Erythroblast (primary cell): ENCODE results near the gene GHRH.

Experiments
- GATA1 ChIP-seq: IDR thresholded peaks from 2 replicates; pipeline ENCODE4 v1.6.1; 2011; ENCODE audit warnings: low read depth, mild to moderate bottlenecking, control low read depth, low read length, moderate library complexity
- POLR2A ChIP-seq: IDR thresholded peaks from 2 replicates; pipeline ENCODE4 v1.6.1; 2011; ENCODE audit warnings: mild to moderate bottlenecking, low read length

DNA sequence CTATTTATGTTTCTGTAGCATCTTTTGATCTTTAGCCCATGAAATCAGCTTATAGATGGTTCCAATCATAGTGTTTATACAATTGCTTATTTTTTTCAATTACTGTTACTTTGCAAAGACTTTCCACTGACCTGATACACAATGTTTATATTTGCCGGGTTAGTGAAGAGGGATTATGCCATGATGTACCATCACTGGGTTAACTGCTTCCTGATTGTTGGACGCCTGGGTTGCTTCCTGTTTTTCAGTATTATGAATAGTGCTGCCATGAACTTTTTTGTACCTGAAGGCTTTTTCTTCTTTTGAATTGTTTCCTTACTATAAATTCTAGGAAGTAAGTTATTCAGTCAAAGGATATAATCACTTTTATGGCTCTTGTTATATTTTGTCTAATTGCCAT is 34.8 kb upstream of the GHRH start:
- TF ChIP-seq POLR2A (no peak), GATA1 (no peak)
